GM08714 (cell line): Measurements from ENCODE around the gene CEL.

ENCODE experiments used
- H3K4me3 ChIP-seq: fragments of 200-500 bp; sonication (Bioruptor generic); 2 replicates; pipeline ENCODE4 v1.5.1; 2014; ENCODE audit warnings: mild to moderate bottlenecking, low read length, inconsistent platforms
- ZNF274 ChIP-seq: IDR thresholded peaks from 2 replicates; pipeline ENCODE4 v1.6.1; 2012; ENCODE audit warnings: mild to moderate bottlenecking, low read depth, low read length

Gene CEL

GRCh38 chr9:133106511-133107244, 44.9 kb downstream of the CEL start:
- no peak for TF ChIP-seq ZNF274
- no peak overlapping the region for H3K4me3 ChIP-seq

- no peak for TF ChIP-seq ZNF274
Measured at GRCh38 chr9:133107245-133107722, 45.5 kb downstream of the CEL start.

GRCh38 chr9:133107961-133108793, 46.4 kb downstream of the CEL start:
- no peak overlapping the region for H3K4me3 ChIP-seq
- no peak for TF ChIP-seq ZNF274

More at GRCh38 chr9:133107245-133107722, 45.5 kb downstream of the CEL start:
- H3K4me3 ChIP-seq = no peak overlapping the region

- no peak overlapping the region for H3K4me3 ChIP-seq
- no peak for TF ChIP-seq ZNF274
Measured at GRCh38 chr9:133108794-133109641, 47.2 kb downstream of the CEL start.

GRCh38 chr9:133109931-133110650, 48.3 kb downstream of the CEL start:
- H3K4me3 ChIP-seq = no peak overlapping the region
- no peak for TF ChIP-seq ZNF274

GRCh38 chr9:133111808-133112662, 50.3 kb downstream of the CEL start:
- no peak overlapping the region for H3K4me3 ChIP-seq
- no peak for TF ChIP-seq ZNF274

GRCh38 chr9:133112663-133113026, 50.9 kb downstream of the CEL start:
- TF ChIP-seq ZNF274 = no peak
- H3K4me3 ChIP-seq = no peak overlapping the region

- H3K4me3 ChIP-seq = no peak overlapping the region
- TF ChIP-seq ZNF274 = no peak
Measured at GRCh38 chr9:133113163-133113948, 51.6 kb downstream of the CEL start.

GRCh38 chr9:133113949-133114885, 52.4 kb downstream of the CEL start:
- H3K4me3 ChIP-seq = no peak overlapping the region; the same call in 1 of the 2 replicates
- no peak for TF ChIP-seq ZNF274

GRCh38 chr9:133114886-133115603, 53.3 kb downstream of the CEL start:
- peak overlapping the region; percentile 6; the same call in 1 of the 2 replicates for H3K4me3 ChIP-seq
- TF ChIP-seq ZNF274 = no peak
